ENCODE results near the gene ROR2.

ROR2 gene

DNA sequence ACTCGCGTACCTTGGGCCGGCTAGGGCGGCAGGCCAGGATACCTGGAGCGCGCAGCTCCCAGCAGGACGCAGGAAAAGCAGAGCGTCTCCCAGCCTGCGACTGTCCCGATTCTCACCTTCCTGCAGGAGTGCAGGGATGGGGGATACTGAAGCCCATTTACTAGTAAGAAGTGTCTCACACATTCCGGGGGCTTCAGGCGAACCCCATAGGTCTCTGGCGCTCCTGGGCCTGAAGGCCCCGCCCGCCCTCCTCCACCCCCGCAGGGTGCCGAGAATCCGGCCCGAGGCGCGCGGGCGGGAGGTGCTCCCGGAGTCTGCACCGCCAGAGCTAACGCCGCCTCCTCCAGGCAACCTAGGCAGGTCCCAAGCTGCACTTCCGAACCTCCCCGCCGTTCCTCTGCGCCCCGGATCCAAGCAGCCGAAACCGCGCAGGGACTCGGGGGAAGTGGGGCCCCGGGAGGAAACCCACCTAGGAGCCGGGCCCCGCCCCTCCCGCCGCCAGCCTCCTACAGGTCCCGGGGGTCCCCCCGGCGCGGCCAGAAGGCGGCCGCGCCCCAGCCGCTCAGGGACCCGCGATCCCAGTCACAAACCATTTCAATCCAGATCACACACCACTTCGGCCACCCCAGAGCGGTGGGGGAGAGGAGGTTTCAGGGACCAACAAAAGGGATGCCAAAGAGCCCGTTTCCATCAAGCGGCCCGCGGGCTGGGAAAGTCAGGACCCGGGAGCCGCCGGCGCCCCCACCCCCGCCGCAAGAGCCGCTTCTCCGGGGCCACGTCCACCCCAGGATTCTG is 1.2 kb downstream of the ROR2 start:
- DNase-seq = peak in 1 of 5 experiments; percentile 33

DNA sequence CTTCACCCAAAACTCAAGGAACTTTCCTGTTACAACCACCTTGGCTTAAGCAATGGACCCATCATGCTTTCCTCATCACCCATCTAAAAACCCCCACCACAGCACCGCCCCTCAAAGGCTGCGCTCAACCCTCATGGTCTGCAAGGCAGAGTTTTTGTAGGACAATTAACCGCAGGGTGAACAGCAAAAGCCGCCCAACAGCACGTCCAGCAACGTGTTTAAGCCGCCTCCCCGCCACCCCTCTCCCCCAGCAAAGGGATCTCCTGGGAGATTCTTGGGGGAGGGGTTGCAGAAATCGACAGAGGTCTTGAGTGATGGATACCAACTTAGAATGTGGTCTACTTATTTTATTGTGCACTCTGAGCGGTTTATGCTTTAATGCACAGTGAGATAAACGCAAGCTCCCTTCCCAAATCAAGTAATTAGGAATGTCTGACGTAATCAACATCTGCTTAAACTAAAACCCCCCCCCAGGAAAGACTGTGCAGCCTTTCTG is 1.9 kb downstream of the ROR2 start:
- DNase-seq = no peak

DNA sequence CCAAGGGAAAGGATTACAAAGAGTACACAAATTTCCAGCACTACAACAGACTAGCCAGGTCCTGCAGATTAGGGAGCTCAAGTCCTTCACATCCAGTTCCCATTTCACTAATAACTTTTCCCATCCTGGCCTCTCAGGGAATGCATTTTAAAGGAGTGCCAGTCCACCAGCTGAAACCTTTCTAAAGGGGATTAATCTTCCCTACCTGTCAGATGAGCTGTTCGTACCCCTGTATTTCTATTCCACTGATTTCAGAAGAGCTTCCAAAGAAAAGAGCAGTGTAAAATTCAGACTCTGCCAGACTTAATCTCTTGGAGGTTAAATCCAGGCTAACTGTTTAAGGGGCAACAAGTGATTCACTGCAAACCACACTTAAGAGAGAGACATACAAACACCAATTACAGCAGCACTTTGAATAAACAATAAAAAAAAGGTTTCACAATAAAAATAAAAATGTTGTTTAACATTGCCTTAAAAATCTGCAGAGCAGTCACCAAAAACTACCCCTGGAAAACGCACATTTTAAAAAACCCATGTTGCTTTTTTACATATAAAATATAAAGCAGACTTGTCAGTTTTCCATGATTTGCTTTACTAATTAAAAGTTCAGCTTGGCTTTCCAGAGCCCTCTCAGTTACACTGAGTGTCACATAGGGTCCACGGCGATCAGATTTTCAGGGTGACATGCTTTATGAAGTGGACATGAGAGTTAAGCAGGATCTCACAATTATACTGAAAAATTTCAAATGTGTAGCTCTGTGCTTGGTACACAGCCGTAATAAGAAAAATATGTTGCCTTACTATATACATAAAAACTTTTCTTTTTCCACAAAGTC is 3.2 kb downstream of the ROR2 start:
- DNase-seq = no peak

DNA sequence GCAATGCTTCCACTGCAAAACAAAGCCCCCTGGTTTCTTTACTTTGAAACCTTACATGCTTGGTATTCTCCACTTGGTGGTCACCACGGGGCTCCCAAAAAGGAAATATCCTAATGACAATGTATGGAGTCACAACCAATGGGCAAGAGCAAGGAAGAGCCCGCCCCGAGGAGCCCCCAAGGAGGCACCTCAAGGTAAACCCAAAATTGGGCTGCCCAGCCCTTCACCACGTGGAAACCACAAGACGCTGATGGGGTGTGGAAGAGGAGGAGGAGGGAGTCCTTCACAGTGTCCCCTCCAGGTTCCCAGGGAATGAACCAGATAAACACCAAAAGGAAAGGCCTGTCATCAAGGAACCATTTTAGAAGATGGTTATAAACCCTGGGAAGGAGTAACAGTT is 3.8 kb downstream of the ROR2 start:
- DNase-seq = no peak

DNA sequence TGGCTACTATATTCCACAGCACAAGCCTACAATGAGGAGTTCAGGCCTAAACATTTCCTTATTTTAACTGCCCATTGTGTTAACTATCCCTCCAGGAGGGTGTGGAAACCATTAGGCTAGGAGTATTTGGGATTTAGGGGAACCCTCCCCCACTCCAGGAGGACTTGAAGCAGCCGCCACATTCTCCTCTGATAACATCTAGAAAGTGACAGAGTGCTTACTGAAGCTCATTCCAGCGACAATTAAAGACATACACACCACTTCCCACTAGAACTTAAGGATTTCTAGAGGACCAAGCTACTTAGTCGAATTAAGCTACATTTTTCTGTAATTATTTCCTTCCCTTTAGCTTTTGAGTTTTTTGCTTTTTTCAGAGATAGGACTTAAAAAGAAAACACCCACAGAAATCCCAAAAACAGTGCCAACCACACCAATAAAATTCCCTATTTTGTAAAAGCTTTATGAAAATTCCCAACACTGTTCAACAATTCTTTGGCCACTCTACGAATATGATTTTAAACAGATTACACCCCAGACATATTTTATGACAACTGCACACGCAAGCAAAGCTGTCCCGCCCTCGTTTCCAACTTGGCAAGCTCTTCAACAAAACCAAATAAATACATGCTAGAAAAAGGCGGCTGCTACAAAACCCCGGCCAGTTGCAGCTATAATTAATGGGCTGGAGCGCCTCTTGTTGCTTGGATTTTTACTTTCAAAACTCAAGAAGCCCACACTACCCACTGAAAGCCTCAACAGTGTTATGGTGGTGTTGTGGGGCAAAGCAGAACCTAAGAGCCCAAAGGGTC is 4.5 kb downstream of the ROR2 start:
- DNase-seq = no peak

DNA sequence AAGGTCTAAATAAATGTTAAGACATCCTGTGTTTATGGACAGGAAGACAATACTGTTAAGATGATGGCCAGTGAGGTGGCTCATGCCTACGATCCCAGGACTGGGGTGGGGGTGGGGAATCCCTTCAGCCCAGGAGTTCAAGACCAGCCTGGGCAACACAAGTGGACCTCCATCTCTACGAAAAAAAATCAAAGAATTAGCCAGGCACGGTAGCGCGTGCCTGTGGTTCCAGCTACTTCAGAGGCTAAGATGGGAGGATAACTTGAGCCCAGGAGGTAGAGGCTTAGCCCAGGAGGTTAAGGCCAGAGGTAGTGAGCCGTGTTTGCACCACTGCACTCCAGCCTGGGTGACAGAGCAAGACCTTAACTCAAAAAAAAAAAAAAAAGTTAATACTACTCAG is 5.3 kb downstream of the ROR2 start:
- DNase-seq = no peak

DNA sequence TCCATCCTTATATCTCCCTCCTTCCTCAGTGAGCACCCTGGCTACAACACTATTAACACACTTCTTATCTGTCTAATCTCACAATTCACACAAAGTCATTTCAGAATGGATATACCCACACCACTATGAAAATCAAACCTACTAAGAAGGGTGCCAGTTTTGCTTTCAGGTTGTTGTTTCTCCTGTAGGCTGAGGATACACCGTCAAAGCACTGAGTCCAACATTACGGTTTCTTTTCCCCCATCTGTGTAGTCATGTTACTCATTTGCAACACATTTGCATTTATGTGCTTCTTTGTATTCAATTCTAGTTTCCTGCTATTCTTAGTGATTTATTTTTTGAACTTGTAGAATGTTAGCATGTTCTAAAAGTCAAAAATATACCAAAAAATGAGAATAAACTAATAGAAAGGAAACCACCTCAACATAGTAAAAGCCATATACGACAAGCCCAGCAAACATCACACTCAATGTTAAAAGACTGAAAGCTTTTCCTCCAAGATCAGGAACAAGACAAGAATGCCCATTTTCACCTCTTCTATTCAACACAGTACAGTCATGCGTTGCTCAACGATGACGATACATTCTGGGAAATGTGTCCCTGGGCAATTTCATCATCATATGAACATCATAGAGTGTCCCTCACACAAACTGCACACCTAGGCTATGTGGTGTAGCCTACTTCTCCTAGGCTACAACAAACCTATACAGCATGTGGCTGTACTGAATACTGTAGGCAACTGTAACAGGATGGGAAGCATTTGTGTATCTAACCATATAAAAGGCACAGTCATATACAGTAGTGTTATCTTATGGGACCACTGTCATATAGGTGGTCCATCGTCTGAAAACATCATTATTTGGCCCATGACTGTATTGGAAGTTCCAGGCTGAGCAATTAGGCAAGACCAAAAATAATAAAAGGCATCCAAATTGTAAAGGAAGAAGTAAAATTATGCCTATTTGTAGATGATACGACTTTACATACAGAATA is 6.3 kb downstream of the ROR2 start:
- DNase-seq = no peak

DNA sequence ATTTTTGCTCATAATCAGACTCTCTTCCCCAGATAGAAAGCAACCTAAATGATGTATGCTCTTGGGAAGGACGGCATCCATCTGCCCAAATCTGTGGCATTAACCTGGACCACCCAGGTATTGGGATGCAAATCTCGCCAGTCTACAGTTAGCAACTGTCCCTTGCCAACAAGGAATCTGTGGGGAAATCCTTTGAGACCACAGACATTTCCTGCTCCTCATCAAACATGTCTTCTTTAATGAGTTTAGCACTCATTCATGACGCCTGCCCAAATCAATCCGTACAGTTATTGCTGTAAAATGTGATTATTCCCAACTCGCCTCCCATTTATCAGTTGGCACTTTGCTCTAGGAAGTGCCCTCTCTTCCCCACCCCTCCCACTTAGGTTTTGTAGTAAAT is 7.8 kb downstream of the ROR2 start:
- DNase-seq = no peak

DNA sequence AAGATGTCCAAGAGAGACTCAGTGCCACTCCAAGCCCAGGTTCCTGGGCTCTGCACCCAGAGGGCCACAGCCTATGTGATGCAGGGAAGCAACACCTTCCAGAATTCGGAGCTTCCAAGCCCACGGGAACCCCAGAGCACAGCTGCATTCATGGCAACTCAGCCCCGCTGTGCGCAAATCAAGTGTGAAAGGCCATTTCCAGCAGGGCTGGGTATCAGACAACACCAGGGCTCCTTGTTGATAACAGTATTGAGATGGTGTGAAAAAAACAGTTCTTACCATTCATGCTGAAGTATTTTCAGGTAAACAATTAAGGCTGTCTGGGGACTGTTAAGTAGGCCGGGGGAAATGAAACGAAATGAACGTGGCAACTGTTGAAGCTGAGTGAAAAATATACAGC is 10.1 kb downstream of the ROR2 start:
- DNase-seq = no peak

DNA sequence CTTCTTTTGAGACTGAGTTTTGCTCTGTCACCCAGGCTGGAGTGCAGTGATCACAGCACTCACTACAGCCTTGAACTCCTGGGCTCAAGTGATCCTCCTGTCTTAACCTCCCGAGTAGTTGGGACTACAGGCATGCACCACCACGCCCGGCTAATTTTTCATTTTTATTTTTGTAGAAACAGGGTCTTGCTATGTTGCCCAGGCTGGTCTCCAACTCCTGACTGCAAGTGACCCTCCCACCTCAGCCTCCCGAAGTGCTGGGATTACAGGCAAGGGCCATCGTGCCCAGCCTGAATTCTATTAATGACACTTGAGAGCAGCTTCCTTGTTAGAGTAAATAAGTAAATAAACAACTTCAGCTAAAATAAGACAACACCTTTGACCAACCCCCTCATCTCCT is 12.3 kb downstream of the ROR2 start:
- DNase-seq = no peak

DNA sequence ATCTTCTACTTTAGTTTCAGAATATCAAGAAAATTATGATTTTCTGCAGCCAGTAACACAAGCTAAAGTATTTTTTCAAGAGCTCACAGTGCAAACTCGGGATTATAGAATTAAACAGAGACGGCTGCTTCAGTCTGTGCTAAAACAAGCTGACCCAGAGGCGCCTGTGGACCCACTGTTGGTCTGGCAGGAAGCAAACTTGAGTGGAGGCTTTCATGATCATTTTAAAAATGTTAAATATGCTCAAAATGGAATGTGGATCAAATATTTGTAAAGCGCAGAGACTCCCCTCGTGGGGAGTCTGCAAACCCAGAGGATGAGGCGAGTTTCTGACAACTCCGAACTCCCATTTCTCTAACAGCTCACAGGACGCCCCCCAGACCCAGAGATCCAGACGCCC is 13.0 kb downstream of the ROR2 start:
- no peak for DNase-seq

DNA sequence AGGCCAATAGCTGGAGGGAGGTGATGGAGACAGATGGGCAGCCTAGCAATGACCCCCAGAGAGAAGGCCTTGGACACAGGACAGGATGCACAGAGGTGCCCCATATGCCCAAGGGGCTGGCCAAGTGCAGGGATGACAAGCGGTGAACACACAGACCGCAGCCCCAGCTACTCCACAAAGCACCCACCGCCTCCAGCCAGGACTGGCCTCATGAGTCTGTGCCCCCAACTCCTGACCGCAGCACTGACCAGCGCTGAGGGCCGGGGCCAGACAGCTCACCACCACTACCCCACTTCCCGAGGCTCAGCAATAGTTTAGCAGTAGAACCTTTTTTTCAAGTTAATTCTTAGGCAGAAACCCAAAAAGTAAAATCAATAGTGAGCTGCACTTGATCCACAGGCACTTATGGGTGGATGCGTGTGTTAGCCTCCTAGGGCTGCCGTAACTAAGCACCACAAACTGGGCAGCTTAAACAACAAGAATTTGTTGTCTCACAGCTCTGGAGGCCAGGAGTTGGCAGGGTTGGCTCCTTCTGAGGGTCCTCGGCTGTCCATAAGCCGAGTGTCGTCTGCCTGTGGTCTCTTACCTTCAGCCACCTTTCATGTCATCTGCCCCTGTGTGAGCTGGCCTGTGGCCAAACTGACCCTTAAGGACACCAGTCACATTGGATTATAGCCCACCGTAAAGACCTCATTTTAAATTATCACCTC is 14.1 kb downstream of the ROR2 start:
- no peak for DNase-seq

DNA sequence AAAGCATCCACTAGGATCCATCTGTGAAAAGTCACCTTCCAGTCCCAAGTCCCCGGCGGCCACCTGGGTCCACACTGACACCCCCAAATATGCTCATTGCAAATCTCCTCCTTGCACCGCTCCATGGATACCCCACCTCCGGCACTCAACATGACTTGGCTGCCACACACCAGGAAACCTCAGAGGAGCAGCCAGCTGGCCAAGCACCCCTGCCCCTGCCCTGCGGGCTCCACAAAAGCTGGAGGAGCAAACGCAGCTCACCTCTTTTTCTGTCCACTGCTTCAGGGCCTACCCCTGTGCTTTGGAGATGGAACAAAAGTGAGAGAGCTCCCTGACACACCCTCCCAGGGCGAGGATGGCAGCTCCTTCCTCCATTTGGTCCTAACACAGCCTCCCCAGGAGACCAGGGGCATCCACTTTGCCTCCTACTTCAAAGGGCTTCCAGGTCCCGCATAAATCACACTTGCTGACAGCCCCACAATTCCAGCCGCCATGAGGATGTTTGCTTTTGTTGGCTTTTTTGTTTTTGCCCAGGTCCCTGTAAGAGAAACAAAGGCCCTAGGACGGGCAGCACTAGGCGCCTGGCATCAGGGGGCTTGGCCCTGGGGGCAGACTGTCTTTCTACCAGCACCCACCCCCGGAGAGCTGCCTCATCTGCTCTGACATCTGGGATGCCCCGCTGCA is 14.8 kb downstream of the ROR2 start:
- no peak for DNase-seq

DNA sequence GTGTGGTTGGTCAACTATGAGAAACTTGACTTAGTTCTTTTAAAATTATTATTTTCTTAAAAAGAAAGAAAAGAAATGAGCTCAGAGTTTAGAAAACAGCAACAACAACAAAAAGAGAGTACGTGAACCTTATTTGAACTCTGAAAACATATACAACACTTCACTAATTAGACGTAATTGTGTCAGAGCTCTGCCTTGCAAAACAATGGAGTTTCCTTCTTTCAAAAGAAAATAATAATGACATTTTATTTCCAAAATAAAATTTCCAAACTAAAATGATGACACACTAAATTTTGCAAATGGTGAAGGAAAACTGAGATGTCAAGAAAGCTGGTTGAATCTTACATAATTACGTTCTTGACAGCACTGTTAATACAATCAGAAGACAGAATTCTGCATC is 15.4 kb downstream of the ROR2 start:
- no peak for DNase-seq

DNA sequence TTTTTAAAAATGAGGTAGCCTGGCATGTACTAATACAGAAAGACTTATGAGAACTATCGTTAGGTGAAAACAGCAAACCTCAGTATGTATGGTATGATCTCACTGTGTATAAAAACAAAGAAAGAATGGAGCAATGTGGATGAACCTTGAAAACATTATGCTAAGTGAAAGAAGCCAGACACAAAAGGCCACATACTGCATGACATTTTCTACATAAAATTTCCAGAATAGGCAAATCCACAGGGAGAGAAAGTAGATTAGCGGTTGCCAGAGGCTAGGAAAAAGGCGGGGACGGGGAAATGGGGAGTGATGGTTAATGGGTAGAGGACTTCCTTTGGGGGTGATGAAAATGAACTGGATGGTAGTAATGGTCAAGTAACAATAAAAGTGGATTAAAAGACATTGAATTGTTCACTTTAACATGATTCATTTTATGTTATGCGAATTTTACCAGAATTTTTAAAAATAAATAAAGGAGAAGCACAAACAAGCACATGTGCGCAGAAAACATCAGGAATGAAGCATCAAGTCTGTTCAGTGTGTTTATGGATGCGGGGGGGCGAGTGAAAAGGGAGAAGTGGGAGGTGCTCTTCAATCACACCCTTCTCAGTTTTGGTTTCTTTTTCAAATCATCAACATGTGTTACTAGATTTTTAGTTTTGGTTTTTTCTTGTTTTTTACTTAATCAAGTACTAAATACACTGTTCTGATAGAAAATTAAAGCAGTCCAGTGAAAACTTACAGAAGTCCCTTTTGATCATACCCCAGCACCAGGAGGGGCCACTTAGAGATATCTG is 16.3 kb downstream of the ROR2 start:
- DNase-seq = no peak

DNA sequence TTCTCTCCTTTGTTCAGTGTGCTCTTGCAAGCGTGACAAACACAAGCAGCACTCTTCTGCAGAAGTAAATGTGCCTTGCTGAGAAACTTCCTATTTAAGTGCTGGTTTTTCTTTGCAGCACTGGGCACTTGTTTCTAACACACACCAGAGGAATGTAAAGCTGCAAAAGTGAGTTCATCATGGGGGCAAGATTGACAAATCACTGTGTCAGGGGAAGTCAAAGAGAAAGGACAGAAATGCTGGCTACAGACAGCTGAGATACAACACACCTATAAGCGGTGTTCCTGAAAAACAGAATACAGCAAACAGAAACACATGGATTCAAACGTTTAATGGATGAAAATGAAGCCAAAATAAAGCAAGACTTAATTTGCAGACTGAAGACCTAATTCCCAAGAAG is 19.6 kb downstream of the ROR2 start:
- no peak for DNase-seq

DNA sequence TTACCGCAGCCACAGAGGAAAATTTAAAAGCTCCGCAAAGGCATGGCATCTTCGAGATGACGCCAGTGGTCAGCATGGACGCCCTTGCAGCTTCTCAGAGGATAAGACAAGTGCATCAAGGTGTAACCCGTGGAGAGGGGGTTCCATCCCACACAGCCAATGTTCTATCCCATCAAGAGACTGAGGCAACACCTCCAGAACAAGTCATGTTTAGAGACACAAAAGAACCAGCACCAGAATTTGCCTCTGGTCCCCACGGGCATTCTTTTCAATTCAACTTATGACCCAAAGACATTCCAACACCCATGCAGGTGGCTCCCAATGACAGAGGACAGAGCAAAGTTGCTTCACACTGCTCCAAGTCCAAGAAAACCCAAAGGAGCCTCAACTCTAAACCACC is 20.7 kb downstream of the ROR2 start:
- no peak for DNase-seq

DNA sequence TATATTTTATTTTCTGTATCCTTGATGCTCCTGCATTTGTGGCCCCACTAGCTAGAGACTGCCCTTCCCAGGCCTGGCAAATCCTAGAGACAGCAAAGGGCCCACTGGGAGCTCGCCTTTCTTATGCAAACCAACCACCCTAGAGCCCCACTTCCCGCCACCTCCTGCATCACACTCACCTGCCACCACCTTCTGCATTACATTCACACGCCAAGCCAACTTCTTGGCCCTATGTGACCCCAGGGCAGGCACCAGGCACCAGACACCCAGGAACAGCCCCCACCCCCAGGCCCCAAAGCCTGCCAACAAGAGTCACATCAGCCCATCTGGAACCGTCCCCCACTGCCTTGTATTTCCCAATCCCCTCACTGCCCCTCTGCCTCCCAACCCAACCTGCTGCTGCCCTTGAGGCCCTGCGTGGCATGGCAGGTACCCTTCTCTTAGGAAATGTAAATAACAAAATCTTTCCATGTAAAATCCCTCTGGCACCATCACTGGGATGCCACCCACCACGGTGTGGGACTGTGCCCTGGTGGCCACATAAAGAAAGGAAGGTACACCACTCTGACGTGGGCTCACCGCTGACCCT is 22.0 kb downstream of the ROR2 start:
- DNase-seq = no peak

DNA sequence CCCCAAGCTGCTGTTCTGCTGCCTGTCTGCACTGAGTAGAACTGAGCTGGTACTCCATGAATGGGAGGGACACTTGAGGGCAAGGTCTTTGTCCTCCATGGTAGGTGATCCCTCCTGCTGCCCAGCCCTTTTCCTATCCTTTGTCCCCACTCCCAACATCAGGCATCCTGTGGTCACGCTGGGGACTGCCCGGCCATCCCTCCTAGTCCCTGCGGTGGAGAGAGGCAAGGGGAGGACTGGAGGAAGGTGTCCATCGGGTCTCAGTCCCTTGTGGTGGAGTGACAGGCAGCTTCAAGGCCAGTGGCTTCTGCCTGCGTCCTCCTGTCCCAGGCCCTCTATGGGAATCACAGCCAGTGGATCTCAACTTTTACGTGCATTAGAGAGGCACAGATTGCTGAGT is 25.9 kb downstream of the ROR2 start:
- no peak for DNase-seq
